Loucy (cell line): ENCODE results near the gene TRIM26.
A peak's percentile ranks its signal among the peaks of the same experiment; 100 is the strongest.

ENCODE experiments used
- H2AFZ ChIP-seq: fragments of 200-600 bp; sonication (generic); 2 replicates; pipeline ENCODE4 v1.6.0; 2016; ENCODE audit warnings: antibody characterized with exemption, mild to moderate bottlenecking, low read length, moderate library complexity
- H3F3A ChIP-seq: fragments of 200-600 bp; 2 replicates; pipeline ENCODE4 v1.6.0; 2016; ENCODE audit warnings: antibody characterized with exemption, low read depth, mild to moderate bottlenecking
- H3K27me3 ChIP-seq: fragments of 200-600 bp; sonication (generic); 2 replicates; pipeline ENCODE4 v1.6.1; 2014; ENCODE audit warnings: low read length, mild to moderate bottlenecking; ENCODE audit not compliant: insufficient read depth, poor library complexity, severe bottlenecking
- H3K36me3 ChIP-seq: fragments of 200-600 bp; sonication (generic); 2 replicates; pipeline ENCODE4 v1.6.1; 2016; ENCODE audit warnings: low read length; ENCODE audit not compliant: insufficient read depth
- H3K4me1 ChIP-seq: fragments of 200-600 bp; sonication (generic); 2 replicates; pipeline ENCODE4 v1.5.1; 2014; ENCODE audit warnings: low read length, mild to moderate bottlenecking; ENCODE audit not compliant: insufficient read depth, poor library complexity, severe bottlenecking
- H3K4me2 ChIP-seq: fragments of 200-600 bp; sonication (generic); 2 replicates; pipeline ENCODE4 v1.6.0; 2014; ENCODE audit warnings: antibody characterized with exemption, low read length, low read depth, mild to moderate bottlenecking; ENCODE audit not compliant: poor library complexity, severe bottlenecking
- H3K4me3 ChIP-seq: fragments of 200-600 bp; sonication (generic); 2 replicates; pipeline ENCODE4 v1.5.1; 2014; ENCODE audit warnings: low read length, mild to moderate bottlenecking, mixed read lengths; ENCODE audit not compliant: poor library complexity, severe bottlenecking
- H3K79me2 ChIP-seq: fragments of 200-600 bp; sonication (generic); 2 replicates; pipeline ENCODE4 v1.6.1; 2014; ENCODE audit warnings: low read length; ENCODE audit not compliant: insufficient read depth
- H3K9ac ChIP-seq: fragments of 200-600 bp; sonication (generic); 2 replicates; pipeline ENCODE4 v1.6.0; 2014; ENCODE audit warnings: mild to moderate bottlenecking, low read depth, low read length, moderate library complexity; ENCODE audit not compliant: poor library complexity, severe bottlenecking
- H3K9me2 ChIP-seq: fragments of 200-600 bp; sonication (generic); replicated peaks from 2 replicates; pipeline ENCODE4 v1.6.1; 2016; ENCODE audit warnings: low read depth, low read length, mixed read lengths
- H3K9me3 ChIP-seq: fragments of 200-600 bp; sonication (generic); 2 replicates; pipeline ENCODE4 v1.6.1; 2014; ENCODE audit warnings: mild to moderate bottlenecking, antibody characterized with exemption, low read length, low read depth; ENCODE audit not compliant: insufficient read depth
- H4K20me1 ChIP-seq: fragments of 200-600 bp; sonication (generic); 2 replicates; pipeline ENCODE4 v1.6.0; 2014; ENCODE audit warnings: antibody characterized with exemption, low read length, mild to moderate bottlenecking; ENCODE audit not compliant: insufficient read depth, poor library complexity, severe bottlenecking
- CTCF ChIP-seq: fragments of 200-600 bp; sonication (generic); conservative IDR thresholded peaks from 2 replicates; pipeline ENCODE4 v1.5.1; 2014; ENCODE audit warnings: mild to moderate bottlenecking, antibody characterized with exemption, low read length
- EZH2phosphoT487 ChIP-seq: fragments of 200-600 bp; IDR thresholded peaks from 2 replicates; pipeline ENCODE4 v1.6.1; 2018; ENCODE audit warnings: antibody characterized with exemption, mild to moderate bottlenecking, moderate library complexity, borderline replicate concordance

The TRIM26 gene

DNA sequence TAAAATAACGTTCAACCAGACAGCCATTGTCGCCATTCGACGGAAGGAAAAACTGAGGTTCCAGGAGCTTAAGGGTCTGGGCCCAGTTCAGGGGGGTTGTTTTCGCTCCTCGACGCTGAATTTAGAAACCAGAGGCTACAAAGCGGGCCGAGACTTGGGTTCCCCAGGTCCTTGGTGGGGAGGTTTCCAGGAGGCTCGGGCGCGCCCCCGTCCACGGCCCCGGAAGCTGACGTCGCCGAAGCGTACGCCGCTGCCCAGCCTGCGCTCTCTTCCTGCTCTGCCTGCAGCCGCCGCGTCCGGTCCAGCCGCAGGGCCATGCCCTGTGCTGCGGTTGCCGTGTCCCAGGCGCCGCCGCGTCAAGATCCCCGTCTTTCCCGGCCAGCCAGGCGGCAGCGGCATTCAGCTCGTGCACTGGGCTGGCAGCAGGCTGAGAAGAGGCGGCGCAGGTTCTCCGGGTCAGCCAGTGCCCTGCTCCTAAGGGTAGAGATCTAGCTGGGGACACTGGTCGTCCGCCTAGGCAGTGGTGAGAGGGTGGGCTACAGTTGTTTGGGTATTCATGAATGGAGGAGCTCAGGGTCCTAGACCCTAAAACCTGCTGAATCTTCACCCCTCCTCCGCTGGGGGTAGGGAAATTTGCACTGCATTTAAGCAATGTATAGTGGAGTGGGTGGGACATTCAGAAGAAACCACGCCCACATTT, 901 bp upstream of the TRIM26 start:
- H3K9ac ChIP-seq: peak overlapping the region; percentile 82
- H4K20me1 ChIP-seq: peaks cover 17% of the 10 kb centered on the region
- H3K9me3 ChIP-seq: no peaks in the 10 kb centered on the region
- H3K4me3 ChIP-seq: peak overlapping the region; percentile 78
- H3K79me2 ChIP-seq: peaks cover 36% of the 10 kb centered on the region
- H3K4me1 ChIP-seq: peaks cover 35% of the 10 kb centered on the region
- peak overlapping the region; percentile 88 for H2AFZ ChIP-seq
- H3K4me2 ChIP-seq: peak overlapping the region; percentile 71
- H3K9me2 ChIP-seq: no peaks in the 10 kb centered on the region
- H3K36me3 ChIP-seq: no peaks in the 10 kb centered on the region
- TF ChIP-seq CTCF: no peak
- no peak for TF ChIP-seq EZH2phosphoT487
- no peaks in the 10 kb centered on the region for H3K27me3 ChIP-seq
- H3F3A ChIP-seq: no peaks in the 10 kb centered on the region

DNA sequence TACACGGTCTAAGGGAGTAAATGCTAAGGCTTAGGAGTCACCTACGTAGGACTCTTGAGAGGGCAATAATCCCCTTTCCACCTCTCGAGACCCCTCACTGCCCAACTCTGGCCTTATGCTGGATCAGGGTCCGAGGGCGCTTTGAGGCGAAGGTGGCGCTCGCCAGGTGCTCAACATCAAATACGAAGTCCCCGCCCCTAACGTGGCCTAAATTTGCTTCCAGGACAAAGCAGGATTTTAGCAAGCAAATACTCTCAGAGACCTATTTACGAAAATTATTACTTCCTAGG, 406 bp upstream of the TRIM26 start:
- no peaks in the 10 kb centered on the region for H3K9me2 ChIP-seq
- no peaks in the 10 kb centered on the region for H3K36me3 ChIP-seq
- H3K9ac ChIP-seq: peak overlapping the region; percentile 82
- peak; percentile 23; the same call in 1 of the 2 replicates for TF ChIP-seq CTCF
- no peak for TF ChIP-seq EZH2phosphoT487
- peak overlapping the region; percentile 71 for H3K4me2 ChIP-seq
- H2AFZ ChIP-seq: peak overlapping the region; percentile 88
- no peaks in the 10 kb centered on the region for H3K9me3 ChIP-seq
- H3F3A ChIP-seq: no peaks in the 10 kb centered on the region
- no peaks in the 10 kb centered on the region for H3K27me3 ChIP-seq
- peaks cover 41% of the 10 kb centered on the region for H3K79me2 ChIP-seq
- peaks cover 39% of the 10 kb centered on the region for H3K4me1 ChIP-seq
- peaks cover 17% of the 10 kb centered on the region for H4K20me1 ChIP-seq
- H3K4me3 ChIP-seq: peak overlapping the region; percentile 78

GRCh38 chr6:30211899-30212298, 1.3 kb downstream of the TRIM26 start:
- H3K36me3 ChIP-seq: no peaks in the 10 kb centered on the region
- peaks cover 58% of the 10 kb centered on the region for H3K79me2 ChIP-seq
- H3K27me3 ChIP-seq: no peaks in the 10 kb centered on the region
- H2AFZ ChIP-seq: no peak overlapping the region
- peaks cover 17% of the 10 kb centered on the region for H4K20me1 ChIP-seq
- H3K9me3 ChIP-seq: no peaks in the 10 kb centered on the region
- no peaks in the 10 kb centered on the region for H3K9me2 ChIP-seq
- H3F3A ChIP-seq: no peaks in the 10 kb centered on the region
- H3K4me2 ChIP-seq: peak overlapping the region; percentile 84
- peak overlapping the region; percentile 92 for H3K9ac ChIP-seq
- no peak for TF ChIP-seq EZH2phosphoT487
- TF ChIP-seq CTCF: no peak
- H3K4me1 ChIP-seq: peaks cover 47% of the 10 kb centered on the region
- H3K4me3 ChIP-seq: peak overlapping the region; percentile 78
